ENCODE results near the gene WNT3A. TPM values are rescaled to one million over a fixed set of nuclear protein-coding genes. Genes with fewer than 3 reads are reported as not detected.

WNT3A gene
- total RNA-seq, 2 donors from 2014 or later: not detected

- no peaks in the 10 kb centered on the region for H3K9me3 ChIP-seq
- no peaks in the 10 kb centered on the region for H3K36me3 ChIP-seq
- H3K4me3 ChIP-seq: no peak overlapping the region
- H3K27me3 ChIP-seq (replicated peaks; ENCODE audit: insufficient read depth): no peaks in the 10 kb centered on the region
- no peaks in the 10 kb centered on the region for H3K4me1 ChIP-seq (ENCODE audit: control insufficient read depth in 1 of 2, low read depth in 2 of 2)
- ATAC-seq (ENCODE audit: insufficient number of reproducible peaks, low FRiP score, low read depth): no peak
- no peak for DNase-seq (ENCODE audit: low spot score)
- TF ChIP-seq CTCF (IDR thresholded peaks at IDR 0.05): no peak
- no peak overlapping the region for H3K27ac ChIP-seq
Measured at GRCh38 chr1:228070851-228071250, 64.1 kb downstream of the WNT3A start.

- no peak for DNase-seq (ENCODE audit: low spot score)
- TF ChIP-seq CTCF (IDR thresholded peaks at IDR 0.05): no peak
- Histone ChIP-seq H3K36me3 (no peaks in the 10 kb centered on the region), H3K27me3 (replicated peaks; ENCODE audit: insufficient read depth) (no peaks in the 10 kb centered on the region), H3K27ac (no peak overlapping the region), H3K9me3 (no peaks in the 10 kb centered on the region), H3K4me1 (ENCODE audit: control insufficient read depth in 1 of 2, low read depth in 2 of 2) (no peaks in the 10 kb centered on the region), H3K4me3 (no peak overlapping the region)
- ATAC-seq (ENCODE audit: insufficient number of reproducible peaks, low FRiP score, low read depth): no peak
Measured at GRCh38 chr1:228071839-228072657, 65.2 kb downstream of the WNT3A start.

- Histone ChIP-seq H3K9me3 (no peaks in the 10 kb centered on the region), H3K36me3 (no peaks in the 10 kb centered on the region), H3K4me1 (ENCODE audit: control insufficient read depth in 1 of 2, low read depth in 2 of 2) (no peaks in the 10 kb centered on the region), H3K27me3 (replicated peaks; ENCODE audit: insufficient read depth) (no peaks in the 10 kb centered on the region), H3K4me3 (no peak overlapping the region), H3K27ac (no peak overlapping the region)
- DNase-seq (ENCODE audit: low spot score) (no peak), ATAC-seq (ENCODE audit: insufficient number of reproducible peaks, low FRiP score, low read depth) (no peak)
- no peak for TF ChIP-seq CTCF (IDR thresholded peaks at IDR 0.05)
Measured at GRCh38 chr1:228072658-228073043, 65.9 kb downstream of the WNT3A start.

- H3K9me3 ChIP-seq: no peaks in the 10 kb centered on the region
- H3K27me3 ChIP-seq (replicated peaks; ENCODE audit: insufficient read depth): no peaks in the 10 kb centered on the region
- DNase-seq (ENCODE audit: low spot score) (no peak), ATAC-seq (ENCODE audit: insufficient number of reproducible peaks, low FRiP score, low read depth) (no peak)
- no peaks in the 10 kb centered on the region for H3K4me1 ChIP-seq (ENCODE audit: control insufficient read depth in 1 of 2, low read depth in 2 of 2)
- no peak overlapping the region for H3K27ac ChIP-seq
- no peak for TF ChIP-seq CTCF (IDR thresholded peaks at IDR 0.05)
- no peaks in the 10 kb centered on the region for H3K36me3 ChIP-seq
- H3K4me3 ChIP-seq: no peak overlapping the region
Measured at GRCh38 chr1:228073061-228073856, 66.5 kb downstream of the WNT3A start.

- Histone ChIP-seq H3K4me1 (ENCODE audit: control insufficient read depth in 1 of 2, low read depth in 2 of 2) (no peaks in the 10 kb centered on the region), H3K9me3 (no peaks in the 10 kb centered on the region), H3K27me3 (replicated peaks; ENCODE audit: insufficient read depth) (no peaks in the 10 kb centered on the region), H3K27ac (no peak overlapping the region), H3K4me3 (no peak overlapping the region), H3K36me3 (no peaks in the 10 kb centered on the region)
- DNase-seq (ENCODE audit: low spot score) (no peak), ATAC-seq (ENCODE audit: insufficient number of reproducible peaks, low FRiP score, low read depth) (no peak)
- no peak for TF ChIP-seq CTCF (IDR thresholded peaks at IDR 0.05)
Measured at GRCh38 chr1:228073857-228074545, 67.2 kb downstream of the WNT3A start.
